Sciatic nerve (tissue), 2 donors: ENCODE results near the gene MS4A10. TPM values are rescaled to one million over a fixed set of nuclear protein-coding genes. Genes with fewer than 3 reads are reported as not detected.
A peak's percentile ranks its signal among the peaks of the same experiment; 100 is the strongest.

Source experiments
- ATAC-seq: fragments of 200-7000 bp; cut with Tn5 transposase; one replicate; pipeline ENCODE4 v1.9.1; 2020; ENCODE audit warnings: mild to moderate bottlenecking, moderate library complexity
- DNase-seq: peaks from one replicate; pipeline ENCODE4 v3.0.0-alpha.2; 2020; ENCODE audit warnings: low spot score
- intact Hi-C: fragments of 100-400 bp; cut with DNase I; formaldehyde crosslinking; loops from one replicate; pipeline ENCODE4 v1.14.2; 2022
- total RNA-seq: library from RNA; stranded (reverse); fragmentation: NEBNext Ultra II Directional; extraction: Animal tissue kit (Norgen Biotek cat#: 25700); gene quantifications from one replicate; pipeline ENCODE4 v1.2.1, GENCODE V29; 2021
- donor health status: DM: no; HTN: no; CAD: no.
- donor health status: DM: no; HTN: no; CAD: no.

Gene MS4A10
- total RNA-seq, 1 donor from 2014 or later = not detected

DNA sequence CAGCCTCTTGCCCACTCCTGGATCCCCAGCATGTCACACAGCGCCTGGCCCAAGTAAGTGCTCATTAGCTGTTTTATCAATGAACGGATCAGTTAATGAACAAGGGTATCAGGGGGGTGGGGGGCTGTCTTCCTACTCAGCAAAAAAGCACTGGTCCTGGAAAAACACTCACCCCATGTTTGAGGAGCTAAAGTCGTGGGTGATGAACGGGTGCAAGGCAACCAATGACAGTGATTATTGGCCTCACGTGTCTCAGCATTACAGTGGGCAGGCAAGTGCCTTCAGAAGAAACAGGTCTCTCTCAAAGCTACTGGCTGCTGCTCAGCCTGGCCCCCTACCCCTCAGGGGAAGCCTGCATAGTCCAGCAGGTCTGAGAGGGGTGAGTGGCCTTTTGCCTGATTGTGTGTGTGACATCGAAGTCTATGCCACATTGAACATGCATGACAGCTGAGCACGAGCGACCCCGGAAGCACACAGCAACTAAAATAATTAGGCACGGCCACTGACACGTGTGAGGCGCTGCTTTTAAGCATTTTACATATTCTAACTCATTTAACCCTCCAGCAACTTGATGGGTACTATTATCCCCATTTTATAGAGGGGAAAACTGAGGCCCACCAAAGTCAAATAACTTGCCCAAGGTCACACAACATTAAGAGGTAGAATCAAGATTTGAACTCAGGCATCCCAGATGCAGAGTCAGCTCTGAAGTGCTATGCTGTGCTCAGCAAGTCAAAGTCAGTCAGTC lies 2.6 kb upstream of the MS4A10 start:
- no peak for ATAC-seq
- DNase-seq = peak; percentile 21
- intact Hi-C loops = no loop called here

DNA sequence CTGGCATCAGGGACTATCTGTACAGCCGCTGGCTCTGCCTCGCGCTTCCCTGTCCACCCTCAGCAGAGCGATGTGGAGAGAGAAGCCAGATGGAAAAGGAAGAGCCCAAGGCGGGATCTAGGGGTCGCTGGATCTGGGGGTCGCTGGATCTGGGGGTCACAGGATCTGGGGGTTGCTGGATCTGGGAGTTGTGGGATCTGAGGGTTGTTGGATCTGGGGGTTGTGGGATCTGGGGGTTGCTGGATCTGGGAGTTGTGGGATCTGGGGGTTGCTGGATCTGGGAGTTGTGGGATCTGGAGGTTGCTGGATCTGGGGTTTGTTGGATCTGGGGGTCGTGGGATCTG lies 2.0 kb upstream of the MS4A10 start:
- DNase-seq (peak; percentile 13), ATAC-seq (no peak)
- intact Hi-C loops = no loop called here

DNA sequence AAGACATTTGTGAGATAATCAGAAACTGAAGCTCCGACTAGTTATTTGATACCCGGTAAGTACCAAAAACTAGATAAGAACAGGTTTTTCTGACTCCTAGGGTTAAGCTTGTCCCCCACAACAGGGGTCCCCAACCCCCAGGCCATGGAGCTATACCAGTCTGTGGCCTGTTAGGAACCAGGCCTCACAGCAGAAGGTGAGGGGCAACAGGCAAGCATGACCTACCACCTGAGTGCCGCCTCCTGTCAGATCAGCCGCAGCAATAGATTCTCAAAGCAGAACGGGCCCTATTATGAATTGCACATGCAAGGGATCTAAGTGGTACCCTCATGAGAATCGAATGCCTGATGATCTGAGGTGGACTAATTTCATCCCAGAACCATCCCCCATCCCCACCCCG lies 1.2 kb upstream of the MS4A10 start:
- ATAC-seq = no peak
- no peak for DNase-seq
- intact Hi-C loops = no loop called here

DNA sequence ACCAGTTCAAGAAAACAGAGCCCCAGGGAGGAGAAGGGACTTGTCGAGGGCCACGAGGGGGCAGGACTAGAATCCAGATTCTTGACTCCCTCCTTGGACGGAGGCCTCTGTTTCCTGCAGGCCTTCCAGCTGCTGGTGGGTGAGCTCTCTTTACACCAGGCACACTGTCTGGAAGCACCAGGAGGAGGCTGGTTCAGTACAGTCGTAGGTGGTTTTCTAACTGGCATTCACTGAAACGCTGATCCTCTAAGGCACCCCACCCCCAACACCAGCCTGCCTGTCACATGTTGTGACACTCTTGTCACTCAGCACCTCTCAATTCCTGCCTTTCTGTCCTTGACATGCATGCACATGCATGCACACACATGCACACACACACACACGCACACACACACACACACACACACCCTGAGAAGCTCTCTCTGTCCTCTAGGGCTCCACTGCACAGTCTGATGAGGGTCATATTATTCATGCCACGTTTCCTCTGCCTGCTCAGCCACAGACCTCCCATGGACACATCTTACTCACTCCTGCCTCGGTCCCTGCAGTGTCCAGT lies 751 bp downstream of the MS4A10 start:
- intact Hi-C loops = no loop called here
- ATAC-seq (peak; percentile 48), DNase-seq (peak; percentile 51)

DNA sequence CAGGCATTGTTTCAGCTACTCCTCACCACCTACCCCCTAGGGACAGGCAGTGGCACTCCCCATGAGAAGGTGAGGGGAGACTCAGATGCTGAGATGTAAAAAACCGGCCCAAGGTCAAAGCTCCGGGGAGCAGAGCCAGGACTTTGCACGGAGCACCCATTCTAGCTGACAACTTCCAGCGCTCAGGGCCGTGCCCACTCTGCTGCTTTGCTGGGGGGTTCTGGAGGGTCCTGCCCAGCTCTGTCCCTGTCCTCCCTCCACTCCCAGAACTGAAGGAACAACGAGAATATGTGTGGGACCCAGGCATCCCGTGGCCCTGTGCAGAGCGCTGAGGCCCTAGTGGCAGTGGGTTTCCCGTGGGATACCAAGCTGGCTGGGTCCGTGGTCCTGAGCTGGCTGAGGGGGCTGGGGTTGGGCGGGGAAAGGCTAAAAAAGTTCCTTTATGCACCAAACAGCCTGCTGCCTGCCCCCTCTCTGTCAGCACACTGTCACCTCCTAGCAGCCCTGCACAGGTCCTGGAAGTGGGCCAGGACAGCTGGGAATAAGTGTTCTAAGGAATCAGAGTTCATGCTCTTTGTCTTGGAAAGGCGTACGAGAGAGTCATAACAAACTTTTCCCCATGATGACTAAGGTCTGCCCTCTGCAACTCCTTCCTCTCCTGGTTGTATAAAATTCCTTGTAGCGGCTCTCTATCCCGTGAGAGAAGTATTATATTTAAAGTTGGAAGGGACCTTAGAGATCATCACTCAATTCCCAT lies 1.9 kb downstream of the MS4A10 start:
- intact Hi-C loops = no loop called here
- DNase-seq (peak; percentile 81), ATAC-seq (peak; percentile 85)

DNA sequence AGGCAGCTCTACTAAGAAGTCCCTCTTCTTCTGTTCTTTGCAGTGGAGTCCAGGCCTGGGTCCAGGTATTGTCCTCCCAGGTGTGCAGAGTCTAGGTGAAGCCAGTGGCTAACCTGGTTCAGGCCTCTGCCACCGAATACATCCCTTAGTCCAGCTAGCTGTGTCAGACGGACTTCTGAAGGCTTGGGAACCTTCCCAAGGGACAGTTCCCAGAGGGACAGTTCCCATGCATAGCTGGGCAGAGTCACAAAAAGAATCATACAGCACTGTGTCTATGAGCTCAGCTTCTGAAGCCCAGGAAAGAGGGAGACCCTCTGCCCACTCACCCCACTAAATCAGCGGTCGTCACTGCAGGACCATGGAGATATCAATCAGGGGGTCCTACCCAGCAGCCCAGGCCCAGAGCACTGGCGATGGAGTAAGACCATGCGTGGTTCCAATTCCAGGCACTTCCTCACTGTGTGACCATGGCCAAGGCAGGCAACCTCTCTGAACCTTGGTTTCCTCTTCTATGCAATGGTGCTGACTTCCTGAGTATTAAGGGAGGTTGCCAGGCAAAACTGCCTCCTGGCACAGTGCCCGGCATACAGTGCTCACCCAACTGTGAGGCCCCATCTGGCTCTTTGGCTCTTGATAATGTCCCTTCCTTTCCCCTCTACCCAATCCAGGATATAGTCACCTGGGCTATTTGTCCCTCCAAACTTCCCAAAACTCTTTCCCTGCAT lies 3.4 kb downstream of the MS4A10 start:
- intact Hi-C loops = no loop called here
- ATAC-seq = no peak
- DNase-seq = no peak

DNA sequence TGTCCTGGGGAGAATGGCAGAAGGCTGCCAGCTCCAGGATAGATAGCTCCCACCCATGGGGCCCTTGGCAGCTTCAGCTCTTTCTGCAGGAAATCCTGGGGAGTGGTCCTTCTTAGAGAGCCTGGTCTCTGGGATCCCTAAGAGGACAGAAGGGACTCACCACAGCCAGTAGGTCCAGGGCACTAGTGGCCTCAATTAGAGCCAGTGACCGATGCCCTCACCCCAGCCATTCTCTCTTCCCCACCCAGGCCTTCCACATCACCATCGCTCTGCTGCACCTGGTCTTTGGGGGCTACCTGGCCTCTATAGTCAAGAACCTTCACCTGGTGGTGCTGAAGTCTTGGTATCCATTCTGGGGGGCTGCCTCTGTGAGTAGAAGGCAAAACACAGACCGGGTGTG lies 5.6 kb downstream of the MS4A10 start:
- intact Hi-C loops = no loop called here

DNA sequence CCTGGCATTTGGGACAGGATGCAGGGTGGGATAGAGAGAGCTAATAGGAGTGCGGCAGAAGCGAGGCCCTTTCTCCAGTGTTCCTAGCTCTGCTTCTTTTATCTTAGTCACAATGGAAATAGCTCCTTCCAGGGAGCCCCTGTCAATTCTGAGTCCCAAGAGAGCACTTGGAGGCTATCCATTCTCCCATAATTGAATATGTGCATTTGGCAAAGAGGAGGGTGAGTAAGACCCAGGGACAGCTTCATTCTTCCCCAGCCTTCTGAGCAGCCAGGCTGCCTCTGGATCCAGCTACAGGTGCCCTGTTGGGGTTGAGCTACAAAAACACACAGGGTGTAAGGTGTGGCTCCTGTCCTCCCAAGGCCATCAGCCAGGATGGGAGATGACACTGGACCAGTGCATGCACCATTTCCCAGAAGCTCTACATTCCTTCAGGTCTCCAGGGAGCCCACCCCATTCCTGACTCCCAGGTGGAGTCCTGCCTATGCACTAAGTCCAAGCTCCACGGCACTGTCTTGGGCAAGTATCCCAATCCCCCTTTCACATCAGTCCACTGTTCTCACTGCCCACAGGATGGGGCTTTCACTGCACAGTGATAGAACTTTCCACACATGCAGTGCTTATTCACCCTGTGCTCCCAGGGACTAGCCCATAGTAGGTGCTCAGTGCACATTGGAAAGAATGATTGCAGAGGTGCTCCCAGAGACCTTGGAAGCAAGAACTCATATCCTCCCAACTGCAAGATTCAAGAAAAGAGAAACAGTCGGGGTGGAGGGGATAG lies 6.2 kb downstream of the MS4A10 start:
- intact Hi-C loops = no loop called here
- DNase-seq (no peak), ATAC-seq (no peak)

More for the DNA sequence above, 5.6 kb downstream of the MS4A10 start:
- ATAC-seq (no peak), DNase-seq (no peak)

DNA sequence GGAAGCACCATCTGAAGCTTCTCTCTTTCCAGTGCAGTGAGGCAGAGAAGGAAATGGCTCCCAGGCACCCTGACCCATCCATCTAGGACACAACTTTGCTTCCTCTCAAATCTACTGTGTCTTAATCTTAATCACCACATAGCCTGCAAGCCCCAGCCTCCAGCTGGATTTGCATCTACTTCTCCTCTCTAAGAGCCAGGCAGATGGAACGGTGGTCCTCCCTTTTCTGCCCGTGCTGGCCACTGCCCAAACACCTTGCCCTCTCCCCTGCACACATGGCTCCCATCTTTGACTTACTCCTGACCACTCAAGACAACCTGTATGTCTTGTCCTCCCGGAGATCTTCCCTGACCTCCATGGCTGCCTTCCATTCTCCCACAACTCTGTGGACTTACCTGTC lies 7.4 kb downstream of the MS4A10 start:
- ATAC-seq (no peak), DNase-seq (no peak)
- intact Hi-C loops = no loop called here

DNA sequence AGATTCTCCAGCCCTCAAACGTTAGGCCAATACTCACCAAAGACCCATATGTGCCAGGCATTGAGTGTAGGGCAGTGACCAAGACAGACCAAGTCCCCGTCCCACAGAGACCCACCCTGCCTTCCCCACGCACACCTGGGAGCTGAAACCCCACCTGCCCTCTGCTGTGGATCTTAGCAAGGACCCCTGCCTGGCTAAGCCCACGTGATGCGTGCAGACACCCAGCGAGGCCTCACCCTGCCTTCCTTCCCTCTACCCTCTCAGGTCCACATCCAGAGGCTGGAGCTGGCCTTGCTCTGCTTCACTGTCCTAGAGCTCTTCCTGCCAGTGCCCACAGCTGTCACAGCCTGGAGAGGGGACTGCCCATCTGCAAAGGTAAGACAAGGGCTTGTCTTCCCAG lies 10.2 kb downstream of the MS4A10 start:
- no peak for ATAC-seq
- intact Hi-C loops = no loop called here
- no peak for DNase-seq

DNA sequence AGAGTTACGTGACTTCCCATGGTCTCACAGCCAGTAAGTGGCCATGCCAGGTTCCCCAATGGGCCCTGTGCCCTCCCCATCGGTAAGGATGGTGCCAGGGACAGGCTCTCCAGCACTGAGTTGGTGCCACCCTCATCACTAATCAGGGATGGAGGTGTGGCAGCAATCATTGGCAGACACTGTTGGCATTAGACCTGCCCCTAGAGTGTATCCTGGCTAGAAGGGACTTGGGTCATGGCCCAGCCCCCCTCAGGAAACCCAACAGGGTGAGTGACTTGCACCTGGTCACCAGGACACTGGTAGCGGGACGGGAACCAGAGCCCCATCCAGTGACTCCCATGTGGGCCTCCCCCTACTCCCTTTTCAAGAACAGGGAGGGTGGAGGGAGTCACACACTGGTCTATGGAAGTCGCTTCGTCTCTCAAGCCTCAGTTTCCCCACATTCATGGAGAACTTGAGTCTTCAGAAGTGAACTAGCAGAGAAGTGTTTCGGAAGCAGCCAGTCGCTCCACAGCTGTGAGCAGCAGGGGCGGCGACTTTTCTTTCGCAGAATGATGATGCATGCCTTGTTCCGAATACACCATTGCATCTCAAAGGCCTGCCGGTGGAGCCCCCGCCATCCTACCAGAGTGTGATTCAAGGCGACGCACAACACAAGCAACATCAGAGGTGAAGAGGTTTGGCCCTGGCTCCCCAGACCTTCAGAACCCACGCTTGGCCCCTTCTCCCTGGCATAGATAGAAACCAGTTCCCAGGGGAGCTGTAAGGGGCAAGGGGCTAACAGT lies 12.9 kb downstream of the MS4A10 start:
- DNase-seq (no peak), ATAC-seq (no peak)
- intact Hi-C loops = no loop called here

DNA sequence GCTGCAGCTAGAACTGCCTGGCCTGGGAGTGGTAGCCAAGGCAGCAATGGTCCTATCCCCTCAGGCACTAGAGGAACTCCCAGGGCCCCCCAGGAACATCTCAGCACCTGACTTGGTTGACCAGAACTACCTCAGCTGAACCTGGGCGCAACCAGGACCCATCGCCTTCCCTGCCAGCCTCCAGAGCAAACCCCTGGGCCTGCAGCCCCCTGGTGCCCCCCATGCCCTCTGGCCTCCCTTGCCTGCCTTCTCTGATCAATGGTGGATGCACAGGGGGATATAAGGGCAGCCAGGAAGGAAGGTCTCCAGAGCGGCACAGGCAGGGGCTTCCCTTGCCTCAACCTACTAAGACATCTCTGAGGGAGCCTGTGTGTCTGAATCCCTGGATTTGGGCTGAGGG lies 13.5 kb downstream of the MS4A10 start:
- no peak for DNase-seq

DNA sequence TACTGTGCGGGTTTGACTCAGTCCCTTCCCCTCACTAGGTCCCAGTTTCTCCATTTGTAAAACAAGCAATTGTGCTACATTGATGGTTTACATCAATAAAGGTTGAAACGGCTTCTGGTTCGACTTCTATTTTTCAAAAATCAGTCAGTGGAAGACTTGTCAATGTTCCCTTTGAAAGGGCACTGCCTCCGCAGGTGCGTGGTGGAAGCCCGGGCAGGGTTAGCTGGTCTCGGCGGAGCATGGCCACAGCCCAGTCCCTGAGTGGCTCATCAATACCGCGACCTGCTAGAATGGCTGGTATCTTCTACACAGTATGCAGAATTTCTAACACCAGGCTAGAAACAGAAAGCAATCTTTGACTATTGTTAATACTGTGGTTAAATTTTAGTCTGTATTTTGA lies 16.1 kb downstream of the MS4A10 start:
- intact Hi-C loops = no loop called here
- ATAC-seq = no peak
- no peak for DNase-seq

More for the DNA sequence above, 13.5 kb downstream of the MS4A10 start:
- intact Hi-C loops = no loop called here
- no peak for ATAC-seq

DNA sequence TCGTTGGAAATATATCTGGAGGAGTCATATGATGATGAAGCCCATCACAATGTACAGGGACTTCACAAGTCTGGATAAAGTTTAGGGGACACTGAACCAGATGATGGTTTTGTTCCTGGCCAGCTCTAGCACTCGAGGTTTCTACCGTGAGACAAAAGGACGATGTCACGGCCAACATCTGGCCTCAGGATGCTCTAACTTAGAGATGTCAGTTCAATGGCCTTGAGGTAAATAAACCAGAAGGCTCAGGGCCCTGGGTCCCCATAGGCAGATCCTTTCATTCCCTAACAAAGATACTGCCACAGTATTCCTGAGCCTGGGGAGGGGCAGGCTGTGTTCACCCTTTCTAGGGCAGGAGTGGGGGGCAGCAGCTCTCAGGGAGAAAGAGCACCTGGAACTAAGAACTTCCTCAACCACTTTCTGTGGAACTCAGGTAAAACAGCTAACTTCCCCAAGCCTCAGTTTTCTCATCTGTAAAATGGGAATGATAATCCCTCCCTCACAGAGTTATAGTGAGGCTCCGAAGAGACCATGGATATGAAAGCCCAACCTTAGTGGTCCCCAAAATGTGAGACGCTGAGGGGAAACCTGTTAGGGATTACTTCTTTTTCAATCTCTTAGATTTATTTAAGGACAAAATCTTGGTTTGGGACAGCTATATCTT lies 18.3 kb downstream of the MS4A10 start:
- no peak for DNase-seq
- ATAC-seq = no peak
- intact Hi-C loops = no loop called here

DNA sequence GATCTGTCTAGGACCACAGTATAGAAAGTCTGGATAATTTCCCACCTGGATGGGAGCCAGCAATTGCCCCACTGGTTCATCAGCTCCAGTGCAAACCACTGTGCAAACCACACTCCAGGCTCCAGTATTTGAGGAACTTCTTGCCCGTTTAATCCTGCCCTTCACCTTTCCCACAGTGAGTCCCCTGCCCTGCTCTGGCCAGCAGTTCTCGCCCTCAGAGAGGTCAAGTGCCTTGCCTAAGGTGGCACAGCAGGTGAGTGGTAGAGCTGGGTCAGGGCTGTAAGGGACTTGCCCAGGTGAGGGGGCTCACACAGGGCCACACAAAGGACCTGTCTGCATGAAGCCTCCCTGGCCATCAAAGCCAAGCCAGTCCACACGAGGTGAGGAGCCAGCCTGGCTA lies 24.1 kb downstream of the MS4A10 start:
- DNase-seq (no peak), ATAC-seq (no peak)
- intact Hi-C loops = no loop called here

DNA sequence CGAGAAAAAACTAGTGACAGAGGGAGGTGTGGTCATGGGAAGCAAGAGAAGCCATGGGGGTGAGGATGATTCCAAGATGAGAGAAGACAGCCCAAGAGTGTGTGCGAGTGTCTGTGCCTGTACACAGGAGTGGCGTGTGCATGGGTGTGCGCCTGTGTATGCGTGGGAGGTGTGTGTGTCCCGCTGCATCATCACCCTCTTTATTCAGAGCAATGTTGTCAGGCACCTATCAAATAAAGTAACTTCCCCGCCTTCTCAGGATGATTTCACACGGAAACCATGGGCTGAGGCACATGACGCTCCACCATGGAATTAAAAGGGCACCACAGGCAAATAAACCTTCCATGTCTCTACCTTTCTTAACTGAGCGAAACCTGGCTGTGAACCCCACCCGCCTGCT lies 24.6 kb downstream of the MS4A10 start:
- ATAC-seq (no peak), DNase-seq (no peak)
- intact Hi-C loops = no loop called here

DNA sequence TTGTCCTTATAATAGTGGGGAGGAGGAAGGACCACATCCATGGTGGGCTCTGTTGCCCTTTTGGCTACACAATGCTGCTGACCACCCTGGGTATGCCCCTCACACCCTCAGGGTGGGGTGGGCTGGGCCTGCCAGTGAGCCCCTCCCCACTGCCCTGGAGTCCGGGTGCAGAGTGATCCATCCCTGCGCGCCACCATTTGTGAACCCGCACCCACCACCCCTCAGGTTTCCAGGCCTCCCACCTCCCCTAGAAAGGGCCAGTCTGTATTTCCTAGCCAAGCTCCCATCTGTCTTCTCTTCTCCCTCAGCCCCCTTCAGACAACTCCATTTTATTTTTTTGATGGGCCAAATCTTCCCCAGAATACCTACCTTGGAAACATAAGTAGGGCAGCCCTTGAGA lies 25.0 kb downstream of the MS4A10 start:
- ATAC-seq = no peak
- intact Hi-C loops = no loop called here
- no peak for DNase-seq

DNA sequence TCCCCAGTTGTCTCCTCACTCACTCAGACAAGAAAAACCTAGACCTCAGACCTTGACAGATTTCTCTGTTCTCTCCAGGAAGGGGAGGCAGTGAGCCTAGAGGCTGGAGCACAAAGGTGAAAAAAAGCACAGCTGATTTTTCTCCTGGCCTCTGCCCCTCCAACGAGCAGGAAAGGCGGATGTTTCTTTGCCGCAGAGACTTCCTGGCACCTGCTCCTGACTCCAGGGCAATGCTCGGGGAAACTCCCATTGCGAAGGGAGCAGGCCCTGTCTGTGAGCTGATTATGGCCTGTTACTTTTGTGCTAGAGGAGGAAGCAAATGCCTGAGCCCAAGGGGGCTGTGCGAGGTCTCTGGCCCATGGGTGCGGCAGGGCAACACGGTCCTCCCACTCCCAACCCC lies 25.4 kb downstream of the MS4A10 start:
- intact Hi-C loops = no loop called here
- DNase-seq (no peak), ATAC-seq (no peak)
